ENCODE measurements around the gene ZDHHC6.

GRCh38 chr10:112460366-112460765 lies 13.7 kb upstream of the ZDHHC6 start:
- no peak for TF ChIP-seq CTCF (IDR thresholded peaks at IDR 0.05)
- TF ChIP-seq POLR2A (IDR thresholded peaks at IDR 0.05) = no peak
